Fibroblast of villous mesenchyme (primary cell): ENCODE data around the gene RNF222. TPM values are rescaled to one million over a fixed set of nuclear protein-coding genes. Genes with fewer than 3 reads are reported as not detected.
"Not testable (repeated sequence)": the region's sequence is repeated elsewhere in the genome, so short reads cannot be mapped to it uniquely, and the experiment has no call there.

ENCODE experiments used
- DNase-seq: peaks from one replicate; pipeline ENCODE4 v3.0.0-alpha.2; 2010; ENCODE audit warnings: low read depth
- H3K4me3 ChIP-seq: 2 replicates; pipeline ENCODE4 v1.5.1; 2011; ENCODE audit warnings: low read depth, mild to moderate bottlenecking, low read length
- total RNA-seq: library from RNA; depleted of rRNA; stranded (reverse); fragments of >200 nt; gene quantifications from 2 replicates; pipeline ENCODE4 v1.2.3, GENCODE V29; 2012
- TF ChIP-seq, protein P1 (sequence below): IDR thresholded peaks from 2 replicates; pipeline ENCODE4 v1.5.1; 2012; ENCODE audit warnings: low read depth, mild to moderate bottlenecking, low read length; ENCODE audit not compliant: insufficient read depth

Gene RNF222
- total RNA-seq, 1 donor = not detected

DNA sequence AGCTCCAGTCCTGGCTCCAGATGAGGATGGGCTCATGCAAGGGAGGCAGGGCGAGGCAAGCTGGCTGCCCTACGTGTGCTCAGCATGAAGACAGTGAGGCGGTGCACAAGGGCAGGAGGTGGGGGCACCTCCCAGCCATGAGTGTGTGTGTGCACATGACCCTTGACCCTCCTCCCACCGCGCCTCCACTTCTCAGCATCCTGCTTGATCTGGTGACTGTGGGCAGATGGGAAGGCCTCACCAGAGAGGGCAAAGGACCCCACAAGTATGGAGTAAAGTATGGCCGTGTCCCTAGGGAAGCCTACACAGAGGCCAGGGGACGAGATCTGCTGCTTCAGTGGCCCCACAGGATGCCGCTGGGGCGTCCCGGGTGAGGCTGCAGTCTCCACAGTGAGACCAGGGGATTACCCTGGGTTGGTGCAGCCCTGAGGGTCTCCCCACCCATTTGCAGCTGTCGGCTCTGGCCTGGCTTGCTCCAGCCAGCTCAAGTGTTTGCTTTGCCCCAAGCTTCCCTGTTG lies 7.9 kb upstream of the RNF222 start:
- no peak overlapping the region for H3K4me3 ChIP-seq
- TF ChIP-seq, protein P1, sequence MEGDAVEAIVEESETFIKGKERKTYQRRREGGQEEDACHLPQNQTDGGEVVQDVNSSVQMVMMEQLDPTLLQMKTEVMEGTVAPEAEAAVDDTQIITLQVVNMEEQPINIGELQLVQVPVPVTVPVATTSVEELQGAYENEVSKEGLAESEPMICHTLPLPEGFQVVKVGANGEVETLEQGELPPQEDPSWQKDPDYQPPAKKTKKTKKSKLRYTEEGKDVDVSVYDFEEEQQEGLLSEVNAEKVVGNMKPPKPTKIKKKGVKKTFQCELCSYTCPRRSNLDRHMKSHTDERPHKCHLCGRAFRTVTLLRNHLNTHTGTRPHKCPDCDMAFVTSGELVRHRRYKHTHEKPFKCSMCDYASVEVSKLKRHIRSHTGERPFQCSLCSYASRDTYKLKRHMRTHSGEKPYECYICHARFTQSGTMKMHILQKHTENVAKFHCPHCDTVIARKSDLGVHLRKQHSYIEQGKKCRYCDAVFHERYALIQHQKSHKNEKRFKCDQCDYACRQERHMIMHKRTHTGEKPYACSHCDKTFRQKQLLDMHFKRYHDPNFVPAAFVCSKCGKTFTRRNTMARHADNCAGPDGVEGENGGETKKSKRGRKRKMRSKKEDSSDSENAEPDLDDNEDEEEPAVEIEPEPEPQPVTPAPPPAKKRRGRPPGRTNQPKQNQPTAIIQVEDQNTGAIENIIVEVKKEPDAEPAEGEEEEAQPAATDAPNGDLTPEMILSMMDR = no peak
- DNase-seq = no peak

DNA sequence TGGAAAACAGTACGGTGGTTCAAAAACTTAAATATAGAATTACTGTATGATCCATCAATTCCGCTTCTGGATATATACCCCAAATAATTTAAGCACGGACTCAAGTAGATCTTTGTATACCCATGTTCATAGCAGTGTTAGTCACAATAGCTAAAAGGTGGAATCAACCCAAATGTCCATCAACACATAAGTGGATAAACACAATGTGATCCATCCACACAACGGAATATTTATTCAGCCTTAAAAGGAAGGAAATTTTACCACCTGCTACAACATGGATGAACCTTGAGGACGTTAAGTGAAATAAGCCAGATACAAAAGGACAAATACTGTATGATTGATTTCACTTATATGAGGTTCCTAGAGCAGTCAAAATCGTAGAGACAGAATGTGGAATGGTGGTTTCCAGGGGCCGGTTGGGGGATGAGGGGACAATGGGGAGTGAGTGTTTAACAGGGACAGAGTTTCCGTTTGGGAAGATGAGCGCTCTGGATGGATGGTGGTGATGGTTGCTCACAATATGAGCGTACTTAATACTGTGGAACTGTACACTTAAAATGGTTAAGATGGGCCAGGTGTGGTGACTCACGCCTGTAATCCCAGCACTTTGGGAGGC lies 5.4 kb upstream of the RNF222 start:
- DNase-seq = no peak
- TF ChIP-seq, protein P1 = no peak
- H3K4me3 ChIP-seq = no peak overlapping the region

DNA sequence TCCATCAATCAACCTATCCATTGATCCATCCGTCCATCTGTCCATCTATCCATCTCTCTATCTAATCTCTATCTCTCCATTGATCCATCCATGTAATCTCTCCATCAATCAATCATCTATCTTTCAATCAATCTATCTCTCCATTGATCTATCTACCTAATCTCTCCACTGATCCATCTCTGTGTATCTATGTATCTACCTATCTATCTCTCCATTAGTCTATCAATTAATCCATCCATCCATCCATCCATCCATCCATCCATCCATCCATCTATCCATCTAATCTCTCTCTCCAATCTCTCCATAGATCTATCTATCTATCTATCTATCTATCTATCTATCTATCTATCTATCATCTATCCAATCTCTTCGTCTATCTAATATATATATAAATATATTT lies 3.5 kb upstream of the RNF222 start:
- TF ChIP-seq, protein P1 = no peak
- no peak for DNase-seq

DNA sequence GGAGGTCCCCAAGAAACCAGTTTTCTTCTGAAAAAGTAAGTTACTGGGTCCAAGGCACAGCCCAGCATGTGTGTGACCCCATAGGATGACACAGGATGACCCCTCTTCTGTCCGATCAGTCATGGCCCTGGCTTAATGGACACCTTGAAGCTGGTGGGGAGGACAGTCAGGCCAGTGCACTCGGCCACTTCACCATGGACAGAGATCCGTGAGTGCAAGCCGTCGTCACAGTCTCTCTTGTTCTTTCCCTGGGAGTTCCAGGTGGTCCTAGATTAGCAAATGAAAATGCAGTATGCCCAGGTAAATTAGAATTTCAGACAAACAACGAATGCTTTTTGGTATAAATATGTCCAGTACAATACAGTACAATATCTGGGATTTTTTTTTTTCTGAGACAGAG lies 1.4 kb upstream of the RNF222 start:
- TF ChIP-seq, protein P1 = no peak
- no peak for DNase-seq
- no peak overlapping the region for H3K4me3 ChIP-seq

More for the DNA sequence above, 3.5 kb upstream of the RNF222 start:
- no peak overlapping the region for H3K4me3 ChIP-seq

DNA sequence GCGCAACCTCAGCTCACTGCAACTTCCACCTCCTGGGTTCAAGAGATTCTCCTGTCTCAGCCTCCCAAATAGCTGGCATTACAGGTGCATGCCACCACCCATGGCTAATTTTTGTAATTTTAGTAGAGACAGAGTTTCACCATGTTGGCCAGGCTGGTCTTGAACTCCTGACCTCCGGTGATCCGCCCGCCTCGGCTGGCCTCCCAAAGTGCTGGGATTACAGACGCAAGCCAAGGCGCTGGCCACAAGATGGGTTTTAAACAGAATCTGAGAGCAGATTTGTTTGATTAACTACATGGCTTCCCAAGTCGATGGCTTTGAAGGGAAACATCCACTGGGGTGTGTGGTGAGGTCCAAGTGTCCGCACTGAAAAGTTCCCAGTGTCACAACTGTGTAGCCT lies 3.1 kb downstream of the RNF222 start:
- not testable (repeated sequence) for H3K4me3 ChIP-seq, DNase-seq

DNA sequence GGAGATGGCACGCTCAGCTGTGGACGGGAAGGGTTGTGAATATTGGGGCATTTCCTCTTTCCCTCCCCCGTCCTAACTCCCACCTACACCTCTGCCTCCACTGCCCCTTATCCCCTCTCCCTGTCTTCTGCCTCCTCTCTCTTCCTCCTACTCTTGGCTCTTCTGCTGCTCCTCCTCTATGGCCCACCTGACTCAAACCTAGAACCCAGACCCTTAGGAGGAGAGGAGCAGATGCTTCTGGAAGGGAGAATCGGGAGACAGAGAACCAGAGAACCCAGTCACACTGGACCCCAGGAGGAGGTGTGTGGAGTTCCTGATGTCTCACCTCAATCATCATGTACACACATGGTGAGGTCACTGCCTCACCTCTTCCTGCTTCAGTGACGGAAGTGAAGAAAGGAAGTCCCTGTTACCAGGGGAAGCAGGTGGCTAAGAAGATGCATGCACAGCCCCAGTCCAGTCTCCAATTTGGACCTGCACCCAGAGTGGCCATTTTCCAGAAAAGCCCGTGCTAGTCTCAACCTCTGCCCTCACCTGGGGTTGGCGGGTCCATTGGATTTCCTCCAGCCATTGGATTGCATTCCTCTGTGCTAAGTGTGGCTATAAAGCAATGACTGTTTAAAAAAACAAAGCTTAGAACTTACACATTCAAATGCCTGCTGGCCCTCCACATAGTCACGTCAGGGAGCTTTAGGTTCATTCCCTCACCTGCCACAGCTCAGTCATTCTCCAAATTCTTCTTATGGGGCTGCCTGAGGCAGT lies 4.0 kb downstream of the RNF222 start:
- TF ChIP-seq, protein P1 = no peak
- DNase-seq = no peak
- H3K4me3 ChIP-seq = no peak overlapping the region

DNA sequence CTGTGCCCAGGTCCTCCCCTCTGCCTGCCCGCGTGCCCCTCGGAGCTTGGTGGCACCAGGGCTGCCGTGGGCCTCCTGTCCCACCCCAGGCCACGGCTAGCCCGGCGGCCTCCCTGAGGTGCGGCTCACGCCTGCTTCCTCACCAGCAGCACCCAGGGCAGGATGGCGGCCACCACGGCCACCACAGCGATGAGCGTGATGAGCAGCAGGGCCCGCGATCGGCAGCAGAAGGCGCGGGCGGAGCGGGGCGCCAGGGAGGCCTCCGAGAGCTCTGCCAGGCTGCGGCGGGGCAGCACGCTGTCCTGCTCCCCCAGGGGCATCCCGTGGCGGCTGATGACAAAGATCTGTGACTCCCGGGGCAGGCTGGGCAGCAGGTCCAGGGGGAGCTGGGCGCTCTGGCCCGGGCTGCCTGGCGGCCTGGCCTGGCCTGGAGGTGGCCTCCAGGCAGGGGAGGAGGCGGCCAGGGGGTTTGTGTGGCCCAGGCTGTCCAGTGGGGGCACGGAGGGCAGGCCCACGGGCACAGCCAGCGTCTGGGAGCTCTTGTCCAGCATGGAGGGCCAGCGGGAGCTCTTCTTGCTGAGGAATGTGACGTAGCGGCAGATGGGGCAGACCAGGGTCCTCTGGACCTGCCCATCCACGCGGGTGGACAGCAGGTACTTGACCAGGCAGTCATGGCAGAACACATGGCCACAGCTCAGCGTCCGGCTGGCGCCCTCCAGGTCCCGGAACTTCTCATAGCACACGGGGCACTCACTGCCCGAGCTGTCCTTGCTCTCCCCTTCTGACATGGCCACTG lies 4.8 kb downstream of the RNF222 start:
- TF ChIP-seq, protein P1 = no peak
- DNase-seq = no peak
- H3K4me3 ChIP-seq = no peak overlapping the region
